ENCODE measurements around the gene UGP2. TPM values are rescaled to one million over a fixed set of nuclear protein-coding genes. Genes with fewer than 3 reads are reported as not detected.
A peak's percentile ranks its signal among the peaks of the same experiment; 100 is the strongest.
"Not testable (repeated sequence)": the region's sequence is repeated elsewhere in the genome, so short reads cannot be mapped to it uniquely, and the experiment has no call there.

UGP2 gene
- 88.3 TPM for polyA plus RNA-seq (2012; ENCODE audit: low read depth, missing spikeins)

DNA sequence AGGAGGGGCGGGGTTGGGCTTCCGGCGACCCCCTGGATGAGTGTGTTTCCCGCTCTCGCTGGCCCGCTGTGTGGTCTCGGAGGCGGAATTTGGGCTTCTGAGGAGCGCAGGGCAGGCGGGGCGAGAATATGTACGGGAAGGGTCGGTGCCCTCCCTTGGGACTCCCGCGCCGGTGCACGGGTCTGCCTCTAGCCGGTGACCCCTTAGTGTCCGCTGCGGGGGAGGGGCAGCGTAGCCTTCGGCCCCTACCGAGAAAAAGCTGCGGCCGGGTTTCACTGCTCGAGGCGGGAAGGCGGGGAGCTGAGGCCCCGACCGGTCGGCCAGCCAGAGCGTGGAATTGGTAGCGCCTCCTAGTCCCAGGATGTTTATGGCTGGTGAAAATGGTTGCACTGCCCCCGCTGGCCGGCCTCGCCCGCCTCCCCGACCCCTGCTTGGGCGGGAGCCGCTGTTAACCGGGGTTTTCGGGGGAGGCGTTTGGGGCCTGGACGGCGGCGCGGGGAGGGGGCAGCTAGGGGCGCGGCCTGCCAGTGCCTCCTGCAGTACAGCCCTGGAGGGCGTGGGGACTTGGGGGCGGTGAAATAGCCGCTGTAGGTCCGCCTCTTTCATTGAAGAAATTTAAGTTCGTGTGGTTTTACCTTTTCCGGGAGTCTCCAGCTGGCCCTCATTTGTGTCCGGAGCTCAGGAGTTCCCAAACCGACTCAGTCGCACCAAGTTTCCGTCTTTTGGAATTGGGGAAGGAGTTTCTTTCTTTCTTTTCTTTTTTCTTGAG lies at the start of gene UGP2:
Gene UGP2 (plus strand): TSS at position 643 of the 769 bp plus-strand sequence. CDS start 290 bp downstream, outside the sequence.
- DNase-seq (ENCODE audit: insufficient read length, low spot score), result peak; percentile 42
- TF ChIP-seq POLR2AphosphoS5 (IDR thresholded peaks at IDR 0.05; ENCODE audit: low read depth, low read length) (peak; percentile 65; the same call in 1 of the 2 replicates), SPI1 (IDR thresholded peaks at IDR 0.05; ENCODE audit: low read depth, low read length) (no peak), POLR2A (IDR thresholded peaks at IDR 0.05; ENCODE audit: low read depth, low read length) (peak; percentile 60), TAF1 (IDR thresholded peaks at IDR 0.05; ENCODE audit: low read depth, low read length) (peak; percentile 8), POU2F2 (IDR thresholded peaks at IDR 0.05; ENCODE audit: low read depth, low read length) (no peak), PAX5 (IDR thresholded peaks at IDR 0.05; ENCODE audit: insufficient read depth, low read length, severe bottlenecking) (no peak)
- FAIRE-seq, result no peak

DNA sequence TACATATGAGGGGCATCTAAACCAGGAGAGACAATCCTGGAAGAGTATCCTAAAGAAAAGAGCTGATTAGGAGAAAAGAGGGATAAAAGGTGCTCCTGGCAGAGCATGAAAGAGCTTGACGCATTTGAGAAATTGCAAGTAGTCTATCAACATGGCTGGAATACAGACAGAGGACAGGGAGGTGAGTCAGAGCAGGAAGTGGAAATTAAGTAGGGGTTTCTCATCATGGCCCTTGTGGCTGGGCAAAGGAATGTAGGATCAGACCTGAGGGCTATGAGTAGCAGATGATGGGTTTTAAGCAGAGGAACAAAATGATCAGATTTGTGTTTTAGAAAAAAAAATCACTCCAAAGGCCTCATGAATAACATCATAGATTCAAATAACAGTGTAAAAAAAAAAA lies 49.2 kb upstream of the UGP2 start:
- FAIRE-seq (no peak), DNase-seq (ENCODE audit: insufficient read length, low spot score) (no peak)
- TF ChIP-seq POLR2A (IDR thresholded peaks at IDR 0.05; ENCODE audit: low read depth, low read length) (no peak), SPI1 (IDR thresholded peaks at IDR 0.05; ENCODE audit: low read depth, low read length) (no peak), PAX5 (IDR thresholded peaks at IDR 0.05; ENCODE audit: insufficient read depth, low read length, severe bottlenecking) (no peak), TAF1 (IDR thresholded peaks at IDR 0.05; ENCODE audit: low read depth, low read length) (no peak), POU2F2 (IDR thresholded peaks at IDR 0.05; ENCODE audit: low read depth, low read length) (no peak)

- DNase-seq (ENCODE audit: insufficient read length, low spot score) (no peak), FAIRE-seq (no peak)
- no peak for TF ChIP-seq PAX5 (IDR thresholded peaks at IDR 0.05; ENCODE audit: insufficient read depth, low read length, severe bottlenecking)
- TF ChIP-seq POLR2A (IDR thresholded peaks at IDR 0.05; ENCODE audit: low read depth, low read length), result no peak
- TF ChIP-seq POU2F2 (IDR thresholded peaks at IDR 0.05; ENCODE audit: low read depth, low read length), result no peak
- TF ChIP-seq SPI1 (IDR thresholded peaks at IDR 0.05; ENCODE audit: low read depth, low read length), result no peak
- TF ChIP-seq TAF1 (IDR thresholded peaks at IDR 0.05; ENCODE audit: low read depth, low read length), result no peak
- no peak for TF ChIP-seq POLR2AphosphoS5 (IDR thresholded peaks at IDR 0.05; ENCODE audit: low read depth, low read length)
These were observed 45.3 kb upstream of the UGP2 start for GRCh38 chr2:63796366-63796765.

DNA sequence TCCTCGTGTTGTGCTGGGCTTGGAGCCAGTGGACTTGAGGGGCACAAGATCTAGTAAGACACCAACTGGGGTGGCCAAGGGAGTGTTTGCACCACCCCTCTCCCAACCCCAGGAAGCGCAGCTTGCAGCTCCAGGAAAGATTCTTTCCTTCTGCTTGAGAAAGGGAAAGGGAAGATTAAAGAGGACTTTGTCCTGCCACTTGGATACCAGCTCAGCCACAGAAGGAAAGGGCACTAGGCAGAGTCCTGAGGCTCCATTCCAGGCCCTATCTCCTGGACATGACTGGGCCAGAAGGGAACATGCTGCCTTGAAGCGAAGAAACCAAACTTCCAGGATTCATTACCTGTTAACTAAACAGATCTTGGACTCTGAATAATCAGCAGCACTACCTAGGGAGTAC lies 44.9 kb upstream of the UGP2 start:
- no peak for TF ChIP-seq SPI1 (IDR thresholded peaks at IDR 0.05; ENCODE audit: low read depth, low read length)
- no peak for TF ChIP-seq POLR2A (IDR thresholded peaks at IDR 0.05; ENCODE audit: low read depth, low read length)
- FAIRE-seq, result no peak
- DNase-seq (ENCODE audit: insufficient read length, low spot score), result no peak

DNA sequence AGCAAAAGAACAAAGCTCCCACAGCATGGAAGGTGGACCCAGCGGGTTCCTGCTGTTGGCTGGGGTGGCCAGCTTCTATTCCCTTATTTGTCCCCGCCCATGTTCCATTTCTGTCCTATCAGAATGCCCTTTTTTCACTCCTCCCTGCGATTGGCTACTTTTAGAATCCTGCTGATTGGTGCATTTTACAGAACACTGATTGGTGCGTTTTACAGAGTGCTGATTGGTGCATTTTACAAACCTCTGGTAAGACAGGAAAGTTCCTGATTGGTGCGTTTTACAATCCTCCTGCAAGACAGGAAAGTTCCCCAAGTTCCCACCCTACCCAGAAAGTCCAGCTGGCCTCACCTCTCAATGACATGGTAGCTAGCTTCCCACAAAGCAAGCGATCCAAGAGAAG lies 40.2 kb upstream of the UGP2 start:
- DNase-seq (ENCODE audit: insufficient read length, low spot score), result no peak
- TF ChIP-seq POLR2AphosphoS5 (IDR thresholded peaks at IDR 0.05; ENCODE audit: low read depth, low read length), result no peak
- no peak for TF ChIP-seq SPI1 (IDR thresholded peaks at IDR 0.05; ENCODE audit: low read depth, low read length)
- no peak for TF ChIP-seq PAX5 (IDR thresholded peaks at IDR 0.05; ENCODE audit: insufficient read depth, low read length, severe bottlenecking)
- no peak for TF ChIP-seq TAF1 (IDR thresholded peaks at IDR 0.05; ENCODE audit: low read depth, low read length)
- TF ChIP-seq POU2F2 (IDR thresholded peaks at IDR 0.05; ENCODE audit: low read depth, low read length), result no peak
- TF ChIP-seq POLR2A (IDR thresholded peaks at IDR 0.05; ENCODE audit: low read depth, low read length), result no peak
- FAIRE-seq, result no peak

DNA sequence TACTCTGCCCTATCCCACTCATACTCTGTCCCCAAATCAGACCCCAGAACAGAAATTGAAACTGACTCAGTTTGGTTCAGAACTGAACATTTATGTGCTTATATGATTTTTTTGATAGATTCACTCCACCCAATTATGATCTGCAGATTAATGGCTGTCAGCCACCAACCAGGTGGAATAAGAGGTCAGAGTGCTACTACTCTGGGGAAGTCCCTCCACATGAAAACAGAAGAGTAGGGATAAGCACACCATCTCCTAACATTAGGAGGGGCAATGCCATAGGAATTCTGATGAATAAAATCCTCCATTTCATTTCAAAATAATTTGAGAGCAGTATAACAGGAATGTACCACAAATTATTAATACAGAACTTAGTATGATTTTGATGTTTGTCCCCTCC lies 36.3 kb upstream of the UGP2 start:
- FAIRE-seq (no peak), DNase-seq (ENCODE audit: insufficient read length, low spot score) (no peak)
- TF ChIP-seq TAF1 (IDR thresholded peaks at IDR 0.05; ENCODE audit: low read depth, low read length), result no peak
- TF ChIP-seq PAX5 (IDR thresholded peaks at IDR 0.05; ENCODE audit: insufficient read depth, low read length, severe bottlenecking), result no peak
- no peak for TF ChIP-seq POLR2AphosphoS5 (IDR thresholded peaks at IDR 0.05; ENCODE audit: low read depth, low read length)
- no peak for TF ChIP-seq POU2F2 (IDR thresholded peaks at IDR 0.05; ENCODE audit: low read depth, low read length)
- TF ChIP-seq POLR2A (IDR thresholded peaks at IDR 0.05; ENCODE audit: low read depth, low read length), result no peak
- TF ChIP-seq SPI1 (IDR thresholded peaks at IDR 0.05; ENCODE audit: low read depth, low read length), result no peak

- DNase-seq (ENCODE audit: insufficient read length, low spot score); FAIRE-seq: not testable (repeated sequence)
These were observed 33.7 kb upstream of the UGP2 start for GRCh38 chr2:63808036-63808435.

DNA sequence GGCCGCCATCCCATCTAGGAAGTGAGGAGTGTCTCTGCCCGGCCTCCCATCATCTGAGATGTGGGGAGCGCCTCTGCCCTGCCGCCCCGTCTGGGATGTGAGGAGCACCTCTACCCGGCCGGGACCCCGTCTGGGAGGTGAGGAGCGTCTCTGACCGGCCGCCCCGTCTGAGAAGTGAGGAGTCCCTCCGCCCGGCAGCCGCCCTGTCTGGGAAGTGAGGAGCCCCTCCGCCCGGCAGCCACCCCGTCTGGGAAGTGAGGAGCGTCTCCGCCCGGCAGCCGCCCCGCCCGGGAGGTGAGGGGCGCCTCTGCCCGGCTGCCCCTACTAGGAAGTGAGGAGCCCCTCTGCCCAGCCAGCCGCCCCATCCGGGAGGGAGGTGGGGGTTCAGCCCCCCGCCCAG lies 32.8 kb upstream of the UGP2 start:
- not testable (repeated sequence) for DNase-seq (ENCODE audit: insufficient read length, low spot score); FAIRE-seq

DNA sequence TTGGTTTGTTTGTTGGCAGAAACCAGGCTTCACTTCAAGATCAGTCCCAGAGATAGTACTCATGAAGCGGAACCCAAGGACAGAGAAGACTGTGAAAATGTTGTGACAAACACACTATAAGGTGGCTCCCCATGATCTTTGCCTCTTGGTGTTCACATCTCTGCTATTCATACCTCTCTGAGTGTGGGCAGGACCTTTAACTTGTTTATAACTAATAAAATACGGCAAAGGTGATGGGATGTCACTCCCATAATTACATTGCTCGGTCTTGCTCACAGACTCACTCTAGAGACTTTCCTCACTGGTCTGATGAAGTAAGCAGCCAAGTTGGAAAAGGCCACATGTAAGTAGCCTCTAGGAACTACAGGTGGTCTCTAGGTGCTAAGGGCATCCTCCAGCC lies 30.6 kb upstream of the UGP2 start:
- FAIRE-seq, result no peak

DNA sequence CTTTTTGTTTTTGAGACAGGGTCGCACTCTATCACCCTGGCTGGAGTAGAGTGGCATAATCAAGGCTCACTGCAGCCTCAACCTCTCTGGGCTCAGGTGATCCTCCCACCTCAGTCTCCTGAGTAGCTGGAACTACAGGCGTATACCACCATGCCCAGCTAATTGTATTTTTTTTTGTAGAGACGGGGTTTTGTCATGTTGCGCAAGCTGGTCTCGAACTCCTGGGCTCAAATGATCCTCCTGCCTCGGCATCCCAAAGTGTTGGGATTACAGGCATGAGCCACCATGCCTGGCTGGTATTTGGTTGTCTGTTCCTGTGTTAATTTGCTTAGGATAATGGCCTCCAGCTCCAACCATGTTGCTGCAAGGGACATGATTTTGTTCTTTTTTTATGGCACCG lies 29.8 kb upstream of the UGP2 start:
- FAIRE-seq; DNase-seq (ENCODE audit: insufficient read length, low spot score): not testable (repeated sequence)

More for the DNA sequence above, 30.6 kb upstream of the UGP2 start:
- no peak for DNase-seq (ENCODE audit: insufficient read length, low spot score)
- TF ChIP-seq POLR2A (IDR thresholded peaks at IDR 0.05; ENCODE audit: low read depth, low read length) (no peak), POLR2AphosphoS5 (IDR thresholded peaks at IDR 0.05; ENCODE audit: low read depth, low read length) (no peak), SPI1 (IDR thresholded peaks at IDR 0.05; ENCODE audit: low read depth, low read length) (no peak), POU2F2 (IDR thresholded peaks at IDR 0.05; ENCODE audit: low read depth, low read length) (no peak), PAX5 (IDR thresholded peaks at IDR 0.05; ENCODE audit: insufficient read depth, low read length, severe bottlenecking) (no peak), TAF1 (IDR thresholded peaks at IDR 0.05; ENCODE audit: low read depth, low read length) (no peak)

DNA sequence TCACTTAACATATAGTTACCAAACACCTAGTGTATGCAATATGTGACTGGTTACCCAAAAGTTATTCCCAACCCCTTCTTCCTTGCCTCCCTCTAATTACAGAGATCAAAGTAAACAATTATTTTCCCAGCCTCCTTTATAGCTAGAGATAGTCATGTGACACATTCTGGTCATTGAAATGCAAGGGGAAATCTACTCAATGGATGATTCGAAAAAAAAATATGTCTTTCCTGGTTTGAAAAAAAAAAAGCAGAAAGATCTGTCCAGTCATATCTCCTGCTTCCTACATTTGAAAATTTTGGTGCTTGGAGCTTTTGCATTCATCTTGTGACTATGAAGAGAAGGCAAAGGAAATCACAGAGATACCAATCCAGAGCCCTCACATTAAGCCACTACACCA lies 27.6 kb upstream of the UGP2 start:
- DNase-seq (ENCODE audit: insufficient read length, low spot score) (no peak), FAIRE-seq (peak; percentile 43)
- TF ChIP-seq POLR2A (IDR thresholded peaks at IDR 0.05; ENCODE audit: low read depth, low read length) (no peak), TAF1 (IDR thresholded peaks at IDR 0.05; ENCODE audit: low read depth, low read length) (no peak), PAX5 (IDR thresholded peaks at IDR 0.05; ENCODE audit: insufficient read depth, low read length, severe bottlenecking) (no peak), SPI1 (IDR thresholded peaks at IDR 0.05; ENCODE audit: low read depth, low read length) (no peak), POU2F2 (IDR thresholded peaks at IDR 0.05; ENCODE audit: low read depth, low read length) (no peak), POLR2AphosphoS5 (IDR thresholded peaks at IDR 0.05; ENCODE audit: low read depth, low read length) (no peak)
